AML-193 (cell line): ENCODE data around the gene C10orf53.
A peak's percentile ranks its signal among the peaks of the same experiment; 100 is the strongest.
"Not testable (repeated sequence)": the region's sequence is repeated elsewhere in the genome, so short reads cannot be mapped to it uniquely, and the experiment has no call there.

Experiments used
- DNase-seq, 2 experiments: peaks; one replicate each; lab custom pipeline; 2025; lab: John Stamatoyannopoulos, UW

The C10orf53 gene

GRCh38 chr10:49652421-49653272 lies 26.8 kb upstream of the C10orf53 start:
- no peak for DNase-seq

DNA sequence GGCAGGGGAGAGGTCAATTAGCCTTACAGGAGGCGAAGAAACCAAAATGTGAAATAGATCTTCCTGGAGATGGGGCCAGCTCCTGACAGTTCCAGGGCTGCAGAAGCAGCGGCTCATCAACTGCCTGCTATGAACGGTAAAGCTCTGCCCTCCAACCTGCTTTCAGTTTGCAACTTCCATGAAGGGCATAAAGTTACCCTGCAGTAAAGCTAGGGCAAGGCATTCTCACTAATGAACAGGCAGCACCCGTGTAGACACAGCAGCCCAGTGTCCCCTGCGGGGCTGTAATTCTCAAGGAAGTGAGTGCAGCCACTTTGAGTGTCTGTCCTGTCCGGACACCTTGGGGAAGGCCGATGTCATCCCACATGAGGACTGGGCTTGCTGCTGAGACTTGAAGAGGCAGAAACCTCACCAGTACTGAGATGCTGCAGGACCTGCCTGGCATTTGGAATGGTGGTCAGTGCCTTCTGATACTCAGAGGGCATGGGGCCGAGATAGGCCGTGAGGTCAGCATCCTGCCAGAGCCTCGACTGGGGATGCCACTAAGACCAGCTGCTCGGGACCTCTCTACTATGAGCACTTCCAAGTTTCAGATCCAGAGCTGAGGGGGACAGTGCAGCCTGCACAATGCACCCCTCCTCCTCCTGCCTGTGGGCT lies 26.1 kb upstream of the C10orf53 start:
- no peak for DNase-seq

- no peak for DNase-seq
Measured at GRCh38 chr10:49654036-49654693, 25.3 kb upstream of the C10orf53 start.

GRCh38 chr10:49655099-49655498 lies 24.4 kb upstream of the C10orf53 start:
- peak in 1 of 2 experiments; percentile 0 for DNase-seq

DNA sequence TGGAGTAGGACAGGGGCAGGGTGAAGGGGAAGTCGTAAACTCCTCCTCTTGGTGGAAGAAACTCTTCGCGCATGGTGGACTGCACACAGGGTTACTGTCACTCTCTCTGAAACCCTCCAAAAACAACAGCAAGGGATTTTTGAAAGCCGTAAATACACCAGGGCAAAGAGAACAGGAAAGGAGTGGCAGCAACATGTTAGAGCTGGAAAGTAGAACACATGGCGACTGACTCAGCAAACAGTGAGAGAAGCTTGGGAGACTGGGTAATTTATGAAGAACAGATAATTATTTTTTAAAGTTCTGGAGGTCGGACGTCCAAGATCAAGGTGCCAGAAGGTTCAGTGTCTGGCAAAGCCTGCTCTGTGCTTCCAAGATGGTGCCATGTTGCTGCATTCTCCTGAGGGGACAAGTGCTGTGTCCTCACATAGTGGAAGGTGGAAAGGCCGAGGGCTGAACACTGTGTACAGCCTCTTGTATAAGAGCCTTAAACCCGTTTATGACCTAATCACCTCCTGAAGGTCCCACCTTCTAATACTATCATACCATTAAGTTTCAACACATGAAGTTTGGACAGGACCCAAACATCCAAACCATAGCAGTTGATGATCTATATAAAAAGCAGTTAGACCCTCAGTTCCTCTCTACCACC lies 22.5 kb upstream of the C10orf53 start:
- DNase-seq: no peak

DNA sequence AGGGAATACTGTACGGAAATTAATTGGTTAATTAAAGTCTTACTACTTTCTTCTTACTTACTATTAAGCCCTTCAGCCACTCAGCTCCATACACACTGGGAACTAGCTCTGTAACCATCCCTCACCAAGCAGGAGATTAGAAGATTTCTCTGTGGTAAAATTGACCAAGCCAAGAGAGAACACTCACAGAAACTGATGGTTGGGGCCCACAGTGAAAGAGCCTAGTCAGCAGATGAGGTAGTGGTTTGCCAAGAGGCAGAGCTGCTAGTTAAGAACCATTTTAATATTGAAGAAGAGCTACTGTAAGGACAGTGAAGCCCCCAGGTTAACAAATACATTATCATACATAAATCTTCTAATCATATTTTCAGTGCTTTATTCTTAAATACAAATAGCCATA lies 21.8 kb upstream of the C10orf53 start:
- no peak for DNase-seq

GRCh38 chr10:49661140-49661856 lies 18.2 kb upstream of the C10orf53 start:
- no peak for DNase-seq

- DNase-seq: no peak
Measured at GRCh38 chr10:49662169-49662830, 17.2 kb upstream of the C10orf53 start.

DNA sequence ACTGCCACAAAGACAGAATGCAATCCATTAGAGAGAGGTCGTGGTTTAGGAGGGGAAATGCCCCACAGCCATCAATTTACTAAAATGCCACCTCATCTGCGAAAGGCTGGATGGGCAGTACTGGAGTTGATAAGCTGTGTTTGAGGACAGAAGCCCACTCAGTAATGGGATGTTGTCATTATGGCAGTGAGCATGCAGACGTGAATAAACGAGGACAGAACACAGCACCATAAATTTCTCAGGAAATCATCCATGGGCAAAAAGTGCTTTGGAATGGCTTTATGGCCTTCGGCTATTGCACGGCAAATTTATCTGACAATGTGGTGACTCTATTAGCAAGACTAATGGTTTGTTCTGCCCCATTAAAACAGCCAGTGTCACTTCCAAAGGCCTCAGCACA lies 15.9 kb upstream of the C10orf53 start:
- no peak for DNase-seq

DNA sequence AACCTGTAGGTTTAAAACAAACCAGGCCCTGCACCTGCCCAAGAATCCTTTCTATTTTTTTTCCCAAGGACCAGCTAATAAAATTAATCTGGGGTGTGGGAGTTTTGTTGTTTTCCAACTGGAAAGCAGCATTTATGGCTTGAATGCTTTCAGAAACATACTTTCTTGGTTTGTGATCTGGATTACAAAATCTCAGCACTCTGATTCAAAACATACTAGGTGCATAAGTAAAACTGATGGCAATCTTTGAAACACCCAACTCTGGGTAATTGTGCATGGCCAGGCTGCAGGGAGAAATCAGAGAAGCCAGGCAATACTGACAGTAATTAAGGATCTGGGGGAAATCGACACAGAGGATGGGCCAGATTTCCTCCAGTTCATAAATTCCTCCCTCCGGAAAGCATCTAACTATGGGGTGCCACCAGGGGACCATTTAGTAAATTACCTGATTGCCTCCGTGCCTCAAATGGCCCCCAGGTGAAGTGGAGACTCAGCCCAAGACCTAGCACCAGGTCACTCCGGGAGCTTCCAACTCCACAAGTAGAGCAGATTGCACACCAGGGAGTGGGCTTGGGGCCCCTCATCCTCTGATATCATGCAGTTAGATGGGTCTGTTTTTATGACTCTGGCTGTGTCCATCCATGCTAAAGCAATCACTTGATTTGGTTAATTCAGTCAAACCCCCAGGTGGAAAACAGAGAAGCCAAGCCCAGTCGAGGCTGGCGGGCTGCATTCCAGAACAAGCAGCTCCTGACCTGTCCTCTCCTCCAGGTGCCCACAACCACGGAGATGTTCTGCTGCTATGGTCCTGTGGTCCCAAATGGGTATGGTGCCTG lies 15.2 kb upstream of the C10orf53 start:
- DNase-seq: no peak

GRCh38 chr10:49664842-49665355 lies 14.6 kb upstream of the C10orf53 start:
- no peak for DNase-seq

DNA sequence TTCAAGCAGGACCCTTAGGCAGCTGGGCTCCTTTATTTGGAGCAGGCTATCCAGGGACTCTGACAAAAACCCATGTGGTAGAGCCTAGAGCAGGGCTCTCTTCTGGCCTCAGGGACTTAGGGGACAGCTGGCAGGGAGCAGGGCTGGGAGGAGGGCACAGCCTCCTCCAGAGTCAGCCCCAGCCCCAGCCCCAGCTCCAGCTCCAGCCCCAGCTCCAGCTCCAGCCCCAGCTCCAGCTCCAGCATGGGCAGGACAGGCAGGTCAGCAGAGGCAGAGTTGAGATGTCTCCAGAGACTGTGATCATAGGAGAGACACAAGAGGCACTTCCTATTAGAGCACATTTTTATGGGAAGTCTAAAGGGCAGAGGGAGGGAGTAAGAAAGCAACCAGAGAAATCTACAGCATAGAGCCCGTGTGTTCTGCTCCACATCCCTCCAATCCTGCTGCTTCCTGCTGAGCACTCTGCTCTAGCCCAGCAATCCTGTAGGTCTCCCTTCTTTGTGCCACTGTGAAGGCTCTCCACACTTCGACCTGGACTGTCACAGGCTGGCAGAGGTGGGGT lies 13.3 kb upstream of the C10orf53 start:
- DNase-seq: no peak

DNA sequence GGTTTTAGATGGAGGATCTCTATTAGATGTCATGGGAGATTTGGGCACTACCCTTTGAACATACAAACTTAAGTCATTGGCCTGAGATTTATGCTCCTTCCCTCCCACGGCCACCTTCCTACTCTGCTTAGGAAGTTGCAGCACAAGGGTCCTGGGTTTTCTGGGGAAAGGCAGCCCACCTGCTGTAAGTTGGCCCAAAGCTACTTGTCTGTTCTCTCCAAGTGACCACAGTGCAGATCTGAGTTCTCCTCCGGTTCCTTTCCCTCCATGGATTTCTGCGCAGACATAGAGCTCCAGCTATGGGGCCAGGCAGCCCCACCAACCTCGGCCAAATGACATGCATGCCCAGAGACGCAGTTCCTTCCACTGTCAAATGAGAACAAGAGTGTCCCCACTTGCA lies 12.8 kb upstream of the C10orf53 start:
- no peak for DNase-seq

GRCh38 chr10:49667991-49668390 lies 11.5 kb upstream of the C10orf53 start:
- no peak for DNase-seq

DNA sequence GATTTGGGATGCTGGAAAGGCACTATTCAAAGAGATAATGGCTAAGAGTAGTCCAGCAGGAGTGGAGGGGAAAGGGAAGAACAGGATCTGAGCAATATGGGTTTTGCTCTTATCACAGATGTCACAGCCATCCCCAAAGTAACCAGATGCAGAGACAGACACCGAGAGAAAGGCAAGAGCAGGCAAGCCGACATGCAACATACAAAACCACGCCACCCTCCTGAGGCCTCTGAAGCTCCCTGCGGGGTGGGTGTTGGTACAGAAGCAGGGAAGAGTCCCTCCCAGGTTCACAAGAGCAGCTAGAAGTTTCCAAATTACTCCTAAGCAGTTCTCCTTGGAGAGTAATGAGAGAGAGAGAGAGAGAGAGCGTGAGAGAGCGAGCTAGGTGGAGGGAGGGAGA lies 10.8 kb upstream of the C10orf53 start:
- DNase-seq: no peak

DNA sequence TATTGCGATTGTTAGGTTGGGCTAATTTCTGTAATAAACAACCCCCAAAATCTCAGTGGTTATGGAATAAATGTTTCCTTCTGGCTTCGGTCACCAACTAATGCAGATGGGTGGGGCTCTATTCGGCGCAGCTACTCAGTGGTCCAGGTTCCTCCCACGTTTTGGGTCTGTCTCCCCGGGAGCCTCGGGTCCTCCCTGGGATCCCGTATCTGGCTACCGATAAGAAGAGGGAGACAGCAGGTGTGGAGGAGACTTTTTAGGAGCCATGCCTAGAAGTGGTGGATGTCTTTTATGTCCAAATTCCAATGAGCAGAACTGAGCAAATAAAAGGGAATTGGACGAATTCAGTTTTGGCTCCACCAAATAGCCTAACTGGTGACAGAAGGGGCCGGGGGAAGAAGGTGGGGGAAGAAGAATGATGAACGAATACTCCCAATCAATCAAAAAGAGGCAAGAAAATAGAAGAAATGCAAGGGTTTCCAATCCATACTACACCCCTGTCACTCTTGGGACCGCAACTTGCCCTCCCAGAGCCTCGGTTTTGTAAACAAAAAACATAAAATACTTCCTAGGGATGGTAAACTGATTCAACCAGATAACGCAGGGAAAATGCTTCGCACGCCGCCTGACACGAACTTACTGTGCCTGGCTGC lies 498 bp upstream of the C10orf53 start:
- DNase-seq: no peak

- DNase-seq: not testable (repeated sequence)
Measured at GRCh38 chr10:49682449-49682848, 3.0 kb downstream of the C10orf53 start.

DNA sequence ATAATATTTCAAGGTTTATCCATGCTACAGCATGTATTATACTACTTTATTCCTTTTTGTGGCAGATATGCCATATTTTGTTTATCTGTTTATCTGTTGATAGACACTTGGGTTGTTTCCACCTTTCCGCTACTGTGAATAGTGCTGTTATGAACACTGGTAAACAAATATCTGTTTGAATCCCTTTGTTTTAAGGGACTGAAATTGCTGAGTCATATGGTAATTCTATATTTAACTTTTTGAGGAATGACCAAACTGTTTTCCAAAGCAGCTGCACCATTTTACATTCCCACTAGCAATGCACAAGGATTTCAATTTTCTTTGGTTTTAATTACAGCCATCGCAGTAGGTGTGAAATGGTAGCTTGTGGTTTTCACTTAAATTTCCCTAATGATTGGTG lies 3.4 kb downstream of the C10orf53 start:
- DNase-seq: no peak

- DNase-seq: no peak
Measured at GRCh38 chr10:49686651-49687050, 7.2 kb downstream of the C10orf53 start.
